Measurements from ENCODE around the gene KAZN. TPM values are rescaled to one million over a fixed set of nuclear protein-coding genes. Genes with fewer than 3 reads are reported as not detected.

KAZN gene
- total and polyA plus RNA-seq, 2 of the 8 experiments (the other 6 are each of a cell fraction or from before 2014, with no cell fraction given), result 3.7 to 11.8 TPM

- no peak overlapping the region for H2AFZ ChIP-seq (ENCODE audit: low read length)
- whole genome bisulfite sequencing, 2 experiments (ENCODE audit: extremely low coverage in 1 of 2, insufficient coverage in 1 of 2, insufficient read length in 1 of 2, insufficient replicate concordance in 2 of 2, low coverage in 1 of 2, low lambda C conversion rate in 2 of 2, missing lambda C conversion rate in 1 of 2), result 93% methylated on average over 10 of the region's 10 CpGs; no CpG with 5 or more reads in 1 of the 2 experiments
- H2BK15ac ChIP-seq (ENCODE audit: low read length), result no peak overlapping the region
- no peaks in the 10 kb centered on the region for H3K9me3 ChIP-seq (ENCODE audit: insufficient read depth in 2 of 2, low read depth in 1 of 2, low read length in 1 of 2)
- H3K23me2 ChIP-seq (ENCODE audit: low read depth, low read length), result no peaks in the 10 kb centered on the region
- DNase-seq (ENCODE audit: low read depth in 1 of 2, low spot score in 2 of 2) (no peak), FAIRE-seq (no peak)
- H3K4ac ChIP-seq (replicated peaks; ENCODE audit: insufficient read length, low read depth, low read length), result no peak overlapping the region
- H2BK120ac ChIP-seq (replicated peaks; ENCODE audit: low read depth, low read length), result no peak overlapping the region
- TF ChIP-seq KDM1A (IDR thresholded peaks at IDR 0.05; ENCODE audit: borderline replicate concordance, low read length) (0 out of 2 replicates have a peak, but pooled peaks have one; percentile 22), POU5F1 (IDR thresholded peaks at IDR 0.05; ENCODE audit: low read depth, low read length) (no peak), GABPA (IDR thresholded peaks at IDR 0.05; ENCODE audit: borderline replicate concordance, insufficient read depth, low read length) (no peak), YY1 (IDR thresholded peaks at IDR 0.05; ENCODE audit: low read depth, low read length) (no peak), POLR2A (IDR thresholded peaks at IDR 0.05; ENCODE audit: control extremely low read depth in 1 of 2, low read depth in 2 of 2, low read length in 2 of 2) (no peak)
- H3K23ac ChIP-seq (ENCODE audit: insufficient read length), result no peak overlapping the region
- no peaks in the 10 kb centered on the region for H3K79me1 ChIP-seq (ENCODE audit: low read depth, low read length)
- no peak overlapping the region for H3K18ac ChIP-seq (ENCODE audit: extremely low read depth, low read length)
- H3K4me3 ChIP-seq (ENCODE audit: extremely low read depth in 1 of 4, insufficient read depth in 2 of 4, low read depth in 3 of 4, low read length in 4 of 4), result no peak overlapping the region
- CTCF ChIA-PET (ENCODE audit: partially characterized antibody), result interaction anchor here (0.8 to 8.2 kb wide), 3 partner anchors 9 to 187 kb away, joined by 3 to 45 read pairs (median 3); no protein-coding TSS in a partner anchor
- H4K8ac ChIP-seq (ENCODE audit: extremely low read depth, insufficient read depth, low read length), result no peak overlapping the region
- no peak overlapping the region for H3K9ac ChIP-seq (replicated peaks in 1 of 4; ENCODE audit: extremely low read depth in 1 of 4, low read depth in 3 of 4, low read length in 3 of 4)
- H2BK20ac ChIP-seq (ENCODE audit: low read length), result no peak overlapping the region
- H4K5ac ChIP-seq (ENCODE audit: insufficient read length, low read depth, low read length), result no peak overlapping the region
- no peak overlapping the region for H3K14ac ChIP-seq (ENCODE audit: insufficient read length)
- H3K79me2 ChIP-seq (ENCODE audit: control insufficient read depth in 1 of 2, insufficient read depth in 2 of 2, low read length in 2 of 2), result no peaks in the 10 kb centered on the region
- no peak overlapping the region for H4K91ac ChIP-seq (replicated peaks; ENCODE audit: insufficient read length, low read length)
- no peak overlapping the region for H2BK12ac ChIP-seq (ENCODE audit: low read depth, low read length)
- no peaks in the 10 kb centered on the region for H4K20me1 ChIP-seq (replicated peaks in 1 of 2; ENCODE audit: control insufficient read depth in 1 of 2, insufficient read depth in 2 of 2, low read length in 2 of 2)
- no peak overlapping the region for H2BK5ac ChIP-seq (ENCODE audit: low read depth, low read length)
- H3K56ac ChIP-seq (replicated peaks; ENCODE audit: insufficient read length, low read depth, low read length), result no peak overlapping the region
- no peak overlapping the region for H3K27ac ChIP-seq (ENCODE audit: low read depth, low read length)
- POLR2A ChIA-PET (ENCODE audit: partially characterized antibody), result no interaction called here
- no peaks in the 10 kb centered on the region for H3K36me3 ChIP-seq (ENCODE audit: control insufficient read depth in 2 of 4, insufficient read depth in 4 of 4, low read length in 3 of 4)
- H2AK5ac ChIP-seq (ENCODE audit: low read depth, low read length), result no peak overlapping the region
- no peak overlapping the region for H3K4me2 ChIP-seq (ENCODE audit: insufficient read depth in 1 of 2, low read depth in 2 of 2, low read length in 2 of 2)
- H3K4me1 ChIP-seq (replicated peaks in 1 of 4; ENCODE audit: control insufficient read depth in 3 of 4, insufficient read depth in 4 of 4, low read length in 3 of 4), result peaks cover 0 to 10% (median under 1%) of the 10 kb centered on the region in 4 experiments; a peak in 3 of 7 replicates
- no peaks in the 10 kb centered on the region for H3K27me3 ChIP-seq (replicated peaks in 1 of 4; ENCODE audit: control insufficient read depth in 3 of 4, extremely low read depth in 1 of 4, insufficient read depth in 3 of 4, low read length in 3 of 4)
Observed at GRCh38 chr1:15016526-15016925, 418.0 kb downstream of the KAZN start.
